Activated naive CD4-positive, alpha-beta T cell treated with anti-CD3 and anti-CD28 coated beads, Interleukin-2, amount 10 ng/mL, durations not matched to agents 5 hours and 36 hours (primary cell): Measurements from ENCODE around the gene LYZL4. TPM values are rescaled to one million over a fixed set of nuclear protein-coding genes. Genes with fewer than 3 reads are reported as not detected.

Experiments
- total RNA-seq, 2 experiments: library from RNA; stranded (reverse); gene quantifications; one replicate each; pipeline ENCODE4 v1.2.3, GENCODE V29; 2021

LYZL4 gene, protein sequence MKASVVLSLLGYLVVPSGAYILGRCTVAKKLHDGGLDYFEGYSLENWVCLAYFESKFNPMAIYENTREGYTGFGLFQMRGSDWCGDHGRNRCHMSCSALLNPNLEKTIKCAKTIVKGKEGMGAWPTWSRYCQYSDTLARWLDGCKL
- total RNA-seq: not detected

DNA sequence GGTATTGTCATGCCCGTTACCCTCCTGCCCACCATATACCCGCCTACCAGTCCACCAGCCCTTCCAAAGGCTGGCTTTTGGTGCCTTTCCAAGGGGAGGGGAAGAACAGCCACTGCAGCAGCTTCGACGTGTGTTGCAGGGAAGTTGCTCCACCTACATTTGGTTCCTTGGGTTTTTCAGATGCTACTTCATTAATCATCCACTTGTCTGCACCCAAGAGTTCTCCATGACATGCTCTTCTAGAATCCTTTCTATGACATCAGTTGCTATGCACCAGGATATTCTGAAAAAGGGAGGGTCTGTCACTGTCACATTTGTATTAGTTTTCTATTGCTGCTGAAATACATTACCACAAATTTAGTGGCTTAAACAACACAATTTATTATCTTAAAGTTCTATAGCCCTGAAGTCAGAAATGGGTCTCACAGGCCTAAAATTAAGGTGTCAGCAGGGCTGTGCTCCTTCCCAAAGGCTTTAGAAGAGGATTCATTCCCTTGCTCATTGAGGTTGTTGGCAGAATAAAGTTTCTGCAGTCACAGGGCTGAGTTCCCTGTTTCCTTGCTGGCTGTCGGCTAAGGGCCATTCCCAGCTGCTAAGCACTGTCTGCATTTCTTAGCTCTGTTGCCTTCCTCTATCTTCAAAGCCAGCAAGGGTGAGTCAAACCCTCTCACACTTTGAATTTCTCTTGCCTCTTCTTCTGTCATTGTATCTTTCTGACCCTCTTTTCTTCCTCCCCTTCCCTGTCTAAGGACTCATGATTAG is at the start of gene LYZL4:
Gene LYZL4 (minus strand): TSS at position 241 of the 762 bp plus-strand sequence. CDS start 3,359 bp downstream, outside the sequence.

Other genes with a start within 250 kb of the LYZL4 start
- gene CCK, start 144.4 kb downstream of the LYZL4 start, total RNA-seq: not detected
- 10 to 100 TPM; 39.4 to 48.3 TPM for gene VIPR1, start 92.0 kb upstream of the LYZL4 start, total RNA-seq
- 10 to 100 TPM; 46.7 to 51.2 TPM for gene SEC22C, start 171.4 kb upstream of the LYZL4 start, total RNA-seq
- gene SS18L2, start 180.2 kb upstream of the LYZL4 start, total RNA-seq: 10 to 100 TPM; 57.8 to 60.7 TPM
- gene NKTR, start 190.1 kb upstream of the LYZL4 start, total RNA-seq: 100 to 1,000 TPM; 116 to 120 TPM
- gene ZBTB47, start 243.1 kb upstream of the LYZL4 start, total RNA-seq: 1 to 10 TPM in 1 of 2 experiments, under 1 TPM in 1; 0.75 to 1.1 TPM